H9 (cell line): Measurements from ENCODE around the gene FETUB. TPM values are rescaled to one million over a fixed set of nuclear protein-coding genes. Genes with fewer than 3 reads are reported as not detected.

Experiments used
- DNase-seq: peaks from one replicate; pipeline ENCODE4 v3.0.0-alpha.2; 2017
- H2AFZ ChIP-seq: one replicate; pipeline ENCODE4 v1.6.1; 2013; ENCODE audit warnings: mild to moderate bottlenecking, low read length, control low read depth, moderate library complexity
- H2AK5ac ChIP-seq: 2 replicates; pipeline ENCODE4 v1.6.1; 2013; ENCODE audit warnings: low read length, control low read depth, mixed read lengths; ENCODE audit not compliant: insufficient read length
- H2BK120ac ChIP-seq: one replicate; pipeline ENCODE4 v1.6.1; 2013; ENCODE audit warnings: low read depth, mild to moderate bottlenecking, low read length, control low read depth, inconsistent platforms; ENCODE audit not compliant: poor library complexity, severe bottlenecking
- H2BK12ac ChIP-seq: 2 replicates; pipeline ENCODE4 v1.6.1; 2013; ENCODE audit warnings: low read length, control low read depth, mixed read lengths, low read depth; ENCODE audit not compliant: insufficient read length
- H2BK15ac ChIP-seq: 2 replicates; pipeline ENCODE4 v1.6.1; 2013; ENCODE audit warnings: low read depth, low read length, control low read depth
- H2BK20ac ChIP-seq: one replicate; pipeline ENCODE4 v1.6.1; 2013; ENCODE audit warnings: low read depth, mild to moderate bottlenecking, low read length, control low read depth, inconsistent platforms; ENCODE audit not compliant: poor library complexity, severe bottlenecking
- H2BK5ac ChIP-seq: 2 replicates; pipeline ENCODE4 v1.6.1; 2013; ENCODE audit warnings: low read length, control low read depth, mixed read lengths; ENCODE audit not compliant: insufficient read length
- H3K14ac ChIP-seq: 2 replicates; pipeline ENCODE4 v1.6.1; 2013; ENCODE audit warnings: low read length, control low read depth; ENCODE audit not compliant: insufficient read depth
- H3K18ac ChIP-seq: 2 replicates; pipeline ENCODE4 v1.6.1; 2013; ENCODE audit warnings: low read depth, mild to moderate bottlenecking, mixed read lengths, low read length, control low read depth; ENCODE audit not compliant: insufficient read length
- H3K23ac ChIP-seq: 2 replicates; pipeline ENCODE4 v1.6.1; 2013; ENCODE audit warnings: low read length, control low read depth, mixed read lengths, low read depth; ENCODE audit not compliant: insufficient read length
- H3K23me2 ChIP-seq: 2 replicates; pipeline ENCODE4 v1.6.1; 2013; ENCODE audit warnings: low read depth, mild to moderate bottlenecking, mixed read lengths, low read length, control low read depth; ENCODE audit not compliant: insufficient read length, poor library complexity, severe bottlenecking
- H3K27ac ChIP-seq: 2 replicates; pipeline ENCODE4 v1.5.1; 2013; ENCODE audit warnings: low read length, control low read depth, mixed read lengths, low read depth; ENCODE audit not compliant: insufficient read length
- H3K27me3 ChIP-seq: 2 replicates; pipeline ENCODE4 v1.6.1; 2013; ENCODE audit warnings: low read length, control low read depth, inconsistent platforms; ENCODE audit not compliant: insufficient read depth
- H3K4ac ChIP-seq: 2 replicates; pipeline ENCODE4 v1.6.1; 2013; ENCODE audit warnings: low read depth, mild to moderate bottlenecking, control low read depth, inconsistent platforms, low read length, moderate library complexity
- H3K4me1 ChIP-seq: 2 replicates; pipeline ENCODE4 v1.6.1; 2013; ENCODE audit warnings: low read length, control low read depth, inconsistent platforms; ENCODE audit not compliant: insufficient read depth
- H3K4me2 ChIP-seq: 2 replicates; pipeline ENCODE4 v1.6.1; 2013; ENCODE audit warnings: low read length, control low read depth, mixed read lengths; ENCODE audit not compliant: insufficient read length, insufficient read depth
- H3K56ac ChIP-seq: 2 replicates; pipeline ENCODE4 v1.6.1; 2013; ENCODE audit warnings: low read depth, mild to moderate bottlenecking, mixed read lengths, low read length, control low read depth; ENCODE audit not compliant: insufficient read length
- H3K79me1 ChIP-seq: 2 replicates; pipeline ENCODE4 v1.6.1; 2013; ENCODE audit warnings: low read depth, mild to moderate bottlenecking, moderate library complexity, low read length, control low read depth, inconsistent platforms; ENCODE audit not compliant: insufficient read depth, poor library complexity, severe bottlenecking
- H3K79me2 ChIP-seq: 2 replicates; pipeline ENCODE4 v1.6.1; 2013; ENCODE audit warnings: low read length, control low read depth, inconsistent platforms; ENCODE audit not compliant: insufficient read depth
- H3K9ac ChIP-seq: 2 replicates; pipeline ENCODE4 v1.6.1; 2013; ENCODE audit warnings: low read length, control low read depth, mixed read lengths; ENCODE audit not compliant: insufficient read length; ENCODE audit errors: extremely low read depth
- H3K9me3 ChIP-seq: one replicate; pipeline ENCODE4 v1.6.1; 2013; ENCODE audit warnings: low read depth, low read length, inconsistent platforms; ENCODE audit not compliant: control insufficient read depth
- H3T11ph ChIP-seq: one replicate; pipeline ENCODE4 v1.6.1; 2013; ENCODE audit warnings: mild to moderate bottlenecking, low read length, control low read depth, inconsistent platforms
- H4K20me1 ChIP-seq: one replicate; pipeline ENCODE4 v1.6.1; 2013; ENCODE audit not compliant: control insufficient read depth, insufficient read length, insufficient read depth
- H4K5ac ChIP-seq: 2 replicates; pipeline ENCODE4 v1.6.1; 2013; ENCODE audit warnings: low read depth, mild to moderate bottlenecking, mixed read lengths, low read length, control low read depth; ENCODE audit not compliant: insufficient read length
- H4K8ac ChIP-seq: replicated peaks from 2 replicates; pipeline ENCODE4 v1.6.1; 2013; ENCODE audit warnings: low read length, control low read depth, mixed read lengths, low read depth; ENCODE audit not compliant: insufficient read length
- H4K91ac ChIP-seq: 2 replicates; pipeline ENCODE4 v1.6.1; 2013; ENCODE audit warnings: low read depth, mild to moderate bottlenecking, moderate library complexity, mixed read lengths, low read length, control low read depth; ENCODE audit not compliant: insufficient read length
- H3K27ac Mint-ChIP-seq, 3 experiments: 2 replicates in 2 of 3; 3 replicates in 1 of 3; pipeline ENCODE4 v1.8.0; 2020 to 2021; ENCODE audit warnings: mixed read lengths in 3 of 3, mild to moderate bottlenecking in 1 of 3, moderate library complexity in 1 of 3
- H3K27me3 Mint-ChIP-seq: 2 replicates; pipeline ENCODE4 v1.8.0; 2021; ENCODE audit warnings: low read depth, mild to moderate bottlenecking, moderate library complexity, mixed read lengths
- H3K36me3 Mint-ChIP-seq, 3 experiments: 2 replicates in 2 of 3; 3 replicates in 1 of 3; pipeline ENCODE4 v1.8.0; 2020 to 2021; ENCODE audit warnings: low read depth in 3 of 3, mixed read lengths in 3 of 3; ENCODE audit not compliant: insufficient read depth in 1 of 3
- H3K4me1 Mint-ChIP-seq, 2 experiments: 2 replicates each; pipeline ENCODE4 v1.8.0; 2020; ENCODE audit warnings: mixed read lengths in 2 of 2
- H3K4me3 Mint-ChIP-seq, 2 experiments: 2 replicates in 1 of 2; 3 replicates in 1 of 2; pipeline ENCODE4 v1.8.0; 2020 to 2021; ENCODE audit warnings: mild to moderate bottlenecking in 2 of 2, mixed read lengths in 2 of 2, moderate library complexity in 1 of 2
- H3K9me3 Mint-ChIP-seq, 2 experiments: 2 replicates in 1 of 2; 3 replicates in 1 of 2; pipeline ENCODE4 v1.8.0; 2020; ENCODE audit warnings: mild to moderate bottlenecking in 2 of 2, mixed read lengths in 2 of 2, moderate library complexity in 1 of 2
- CTCF ChIP-seq: fragments of 200-600 bp; sonication (generic); conservative IDR thresholded peaks from 3 replicates; pipeline ENCODE4 v1.8.0; 2021; ENCODE audit warnings: antibody characterized with exemption, mild to moderate bottlenecking
- WGBS: extraction: QIAGEN DNeasy Blood & Tissue Kit; methylation state at CpG from one replicate; pipeline ENCODE4 v1.1.7; 2013; ENCODE audit warnings: missing lambda C conversion rate, low lambda C conversion rate, mixed read lengths; ENCODE audit not compliant: insufficient read length; ENCODE audit errors: extremely low coverage; 5-methylcytosine and 5-hydroxymethylcytosine counted together
- total RNA-seq: library from RNA; stranded (reverse); gene quantifications from 2 replicates; pipeline ENCODE4 v1.2.1, GENCODE V29; 2021

The FETUB gene
- total RNA-seq, 1 experiment from 2014 or later: not detected

- Histone ChIP-seq H3K4me1 (no peaks in the 10 kb centered on the region), H3K9ac (no peak overlapping the region), H3K4ac (no peak overlapping the region), H2BK15ac (no peak overlapping the region), H4K8ac (no peak overlapping the region), H3K4me2 (no peak overlapping the region), H2AK5ac (no peak overlapping the region), H3K9me3 (no peaks in the 10 kb centered on the region), H4K20me1 (no peaks in the 10 kb centered on the region), H4K5ac (no peak overlapping the region), H3K79me2 (no peaks in the 10 kb centered on the region), H2BK120ac (no peak overlapping the region), H3K27ac (no peak overlapping the region), H3K23me2 (no peaks in the 10 kb centered on the region), H4K91ac (no peak overlapping the region), H2BK5ac (no peak overlapping the region), H2BK12ac (no peak overlapping the region), H3K18ac (no peak overlapping the region), H3K79me1 (no peaks in the 10 kb centered on the region), H2BK20ac (no peak overlapping the region), H3K27me3 (no peaks in the 10 kb centered on the region), H3K56ac (no peak overlapping the region), H2AFZ (no peak overlapping the region), H3K14ac (no peak overlapping the region), H3K23ac (no peak overlapping the region), H3T11ph (no peak overlapping the region)
- H3K4me3 Mint-ChIP-seq: no peak overlapping the region
- no CpG with 5 or more reads among the region's 3 CpGs for WGBS
- TF ChIP-seq CTCF: no peak
- peaks cover 10 to 17% of the 10 kb centered on the region in 2 experiments for H3K4me1 Mint-ChIP-seq
- no peak for DNase-seq
- H3K27me3 Mint-ChIP-seq: peaks cover 2% of the 10 kb centered on the region; the same call in 1 of the 2 replicates
- no peak overlapping the region for H3K27ac Mint-ChIP-seq
- H3K36me3 Mint-ChIP-seq: no peaks in the 10 kb centered on the region
- H3K9me3 Mint-ChIP-seq: no peaks in the 10 kb centered on the region
Observed at GRCh38 chr3:186637686-186638085, 2.5 kb upstream of the FETUB start.
